Nephron progenitor cell (in vitro differentiated cells): ENCODE data around the gene C10orf90.
A peak's percentile ranks its signal among the peaks of the same experiment; 100 is the strongest.

ENCODE experiments used
- DNase-seq: peaks from one replicate; pipeline ENCODE4 v3.0.0; 2021
- H3K27ac Mint-ChIP-seq: 2 replicates; pipeline ENCODE4 v1.8.0; 2021; ENCODE audit warnings: mild to moderate bottlenecking, moderate library complexity, mixed read lengths
- H3K27me3 Mint-ChIP-seq: 2 replicates; pipeline ENCODE4 v1.8.0; 2021; ENCODE audit warnings: mild to moderate bottlenecking, low read depth, mixed read lengths; ENCODE audit not compliant: poor library complexity
- H3K36me3 Mint-ChIP-seq: 2 replicates; pipeline ENCODE4 v1.8.0; 2021; ENCODE audit warnings: low read depth, mixed read lengths
- H3K4me1 Mint-ChIP-seq: 2 replicates; pipeline ENCODE4 v1.8.0; 2021; ENCODE audit warnings: mixed read lengths
- H3K4me3 Mint-ChIP-seq: 2 replicates; pipeline ENCODE4 v1.8.0; 2021; ENCODE audit warnings: mild to moderate bottlenecking, moderate library complexity, mixed read lengths
- H3K9me3 Mint-ChIP-seq: 2 replicates; pipeline ENCODE4 v1.8.0; 2021; ENCODE audit warnings: mild to moderate bottlenecking, moderate library complexity, mixed read lengths
- CTCF ChIP-seq: fragments of 200-600 bp; sonication (generic); IDR thresholded peaks from 2 replicates; pipeline ENCODE4 v1.5.0; 2021; ENCODE audit warnings: antibody characterized with exemption

The C10orf90 gene

DNA sequence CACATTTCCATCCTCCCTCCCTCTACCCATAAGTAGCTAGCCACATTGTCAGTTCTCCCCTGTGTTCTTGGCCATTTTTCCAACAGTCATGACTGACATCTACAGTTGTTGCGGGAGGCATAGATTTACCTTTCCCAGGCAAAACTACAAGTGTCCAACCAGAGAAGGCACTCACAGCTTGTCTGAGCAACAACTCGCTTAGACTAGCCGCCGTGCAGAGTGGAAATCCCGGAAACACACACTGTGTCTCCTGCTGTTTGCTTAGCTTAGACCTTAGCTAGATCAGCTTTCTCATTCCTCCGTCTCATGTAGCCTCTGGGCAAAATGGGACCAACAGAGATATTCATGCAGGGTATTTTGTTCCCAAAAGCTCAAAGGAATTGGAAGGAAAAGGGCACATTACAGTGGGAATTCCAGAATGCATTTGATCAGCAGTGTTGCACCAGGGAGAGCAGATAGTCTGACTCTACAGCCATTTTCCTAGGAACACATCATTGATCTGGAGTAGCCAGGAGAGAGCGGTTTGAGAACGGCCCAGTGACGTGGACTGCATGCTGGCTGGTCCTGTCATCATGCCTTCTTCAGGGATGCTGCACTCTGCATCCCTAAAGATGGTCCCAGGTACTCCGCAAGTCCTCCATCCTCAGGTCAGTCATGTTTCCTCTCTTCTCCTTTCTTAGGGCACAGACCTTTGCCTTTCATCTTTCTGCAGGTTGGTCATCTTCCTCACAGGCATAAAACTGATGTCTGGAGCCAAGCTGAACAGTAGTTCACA lies 89.4 kb downstream of the C10orf90 start:
- peak overlapping the region; percentile 62 for H3K27ac Mint-ChIP-seq
- peaks cover 3% of the 10 kb centered on the region for H3K27me3 Mint-ChIP-seq
- H3K4me3 Mint-ChIP-seq, result no peak overlapping the region
- H3K36me3 Mint-ChIP-seq, result no peaks in the 10 kb centered on the region
- no peak for TF ChIP-seq CTCF
- H3K9me3 Mint-ChIP-seq, result peaks cover 10% of the 10 kb centered on the region
- H3K4me1 Mint-ChIP-seq, result peaks cover 18% of the 10 kb centered on the region
- no peak for DNase-seq

GRCh38 chr10:126576336-126576735 lies 94.2 kb downstream of the C10orf90 start:
- no peak overlapping the region for H3K27ac Mint-ChIP-seq
- TF ChIP-seq CTCF, result no peak
- no peaks in the 10 kb centered on the region for H3K4me1 Mint-ChIP-seq
- no peaks in the 10 kb centered on the region for H3K27me3 Mint-ChIP-seq
- peaks cover 28% of the 10 kb centered on the region for H3K9me3 Mint-ChIP-seq
- no peak overlapping the region for H3K4me3 Mint-ChIP-seq
- DNase-seq, result no peak
- H3K36me3 Mint-ChIP-seq, result no peaks in the 10 kb centered on the region

GRCh38 chr10:126570621-126571602 lies 99.6 kb downstream of the C10orf90 start:
- Mint-ChIP-seq H3K4me3 (no peak overlapping the region), H3K36me3 (no peaks in the 10 kb centered on the region), H3K27me3 (peaks cover 7% of the 10 kb centered on the region), H3K27ac (no peak overlapping the region), H3K4me1 (peaks cover 22% of the 10 kb centered on the region), H3K9me3 (peaks cover 17% of the 10 kb centered on the region)
- no peak for TF ChIP-seq CTCF
- no peak for DNase-seq

DNA sequence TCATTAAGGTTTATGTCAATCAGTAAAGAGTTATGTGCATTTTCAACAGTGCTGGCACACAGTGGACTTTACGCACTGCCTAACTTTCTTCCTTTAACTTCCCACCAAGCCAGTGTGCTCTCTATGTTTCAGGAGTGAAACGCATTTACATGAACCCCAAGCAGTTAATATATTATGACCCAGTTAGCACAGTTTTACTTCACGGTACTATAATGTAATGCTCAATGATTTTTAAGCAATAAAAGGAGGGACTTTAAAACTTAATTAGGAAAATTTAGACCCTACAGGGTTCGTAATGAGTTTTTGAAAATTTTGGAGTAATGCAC lies 100.3 kb downstream of the C10orf90 start:
- no peak overlapping the region for H3K4me3 Mint-ChIP-seq
- no peak for DNase-seq
- peak overlapping the region; percentile 68 for H3K27ac Mint-ChIP-seq

GRCh38 chr10:126569513-126570244 lies 100.8 kb downstream of the C10orf90 start:
- H3K27me3 Mint-ChIP-seq, result peaks cover 7% of the 10 kb centered on the region
- peaks cover 22% of the 10 kb centered on the region for H3K4me1 Mint-ChIP-seq
- H3K9me3 Mint-ChIP-seq, result peaks cover 4% of the 10 kb centered on the region
- no peak for DNase-seq
- no peak overlapping the region for H3K4me3 Mint-ChIP-seq
- no peaks in the 10 kb centered on the region for H3K36me3 Mint-ChIP-seq
- no peak for TF ChIP-seq CTCF
- H3K27ac Mint-ChIP-seq, result peak overlapping the region; percentile 68

More for the DNA sequence above, 100.3 kb downstream of the C10orf90 start:
- no peak for TF ChIP-seq CTCF
- H3K27me3 Mint-ChIP-seq, result peaks cover 7% of the 10 kb centered on the region
- no peaks in the 10 kb centered on the region for H3K36me3 Mint-ChIP-seq
- H3K4me1 Mint-ChIP-seq, result peaks cover 22% of the 10 kb centered on the region
- H3K9me3 Mint-ChIP-seq, result peaks cover 10% of the 10 kb centered on the region
